ENCODE measurements around the gene RILP.

- TF ChIP-seq USF2 (IDR thresholded peaks at IDR 0.05; ENCODE audit: borderline replicate concordance, low read depth, low read length) (no peak), MTA3 (IDR thresholded peaks at IDR 0.05; ENCODE audit: borderline replicate concordance, low read length) (no peak), NRF1 (conservative IDR thresholded peaks at IDR 0.05; ENCODE audit: low read depth, low read length) (no peak), CTCF (IDR thresholded peaks at IDR 0.05 in 2 of 3, conservative IDR thresholded peaks at IDR 0.05 in 1 of 3; ENCODE audit: control insufficient read depth in 2 of 3, extremely low read depth in 1 of 3, insufficient read depth in 1 of 3, low read depth in 3 of 3, low read length in 3 of 3) (no peak), CHD4 (IDR thresholded peaks at IDR 0.05) (no peak), REST (IDR thresholded peaks at IDR 0.05; ENCODE audit: low read depth, low read length) (no peak)
These were observed 10.0 kb downstream of the RILP start for GRCh38 chr17:1639549-1640180.

Measured in GM12878 (cell line).